Activated effector memory CD4-positive, alpha-beta T cell treated with anti-CD3 and anti-CD28 coated beads, Interleukin-2, amount 50 U/mL, for 16 hours (primary cell): Measurements from ENCODE around the gene NSMF.

Experiments used
- DNase-seq: peaks from one replicate; pipeline ENCODE4 v3.0.0-alpha.2; 2020

Gene NSMF, protein sequence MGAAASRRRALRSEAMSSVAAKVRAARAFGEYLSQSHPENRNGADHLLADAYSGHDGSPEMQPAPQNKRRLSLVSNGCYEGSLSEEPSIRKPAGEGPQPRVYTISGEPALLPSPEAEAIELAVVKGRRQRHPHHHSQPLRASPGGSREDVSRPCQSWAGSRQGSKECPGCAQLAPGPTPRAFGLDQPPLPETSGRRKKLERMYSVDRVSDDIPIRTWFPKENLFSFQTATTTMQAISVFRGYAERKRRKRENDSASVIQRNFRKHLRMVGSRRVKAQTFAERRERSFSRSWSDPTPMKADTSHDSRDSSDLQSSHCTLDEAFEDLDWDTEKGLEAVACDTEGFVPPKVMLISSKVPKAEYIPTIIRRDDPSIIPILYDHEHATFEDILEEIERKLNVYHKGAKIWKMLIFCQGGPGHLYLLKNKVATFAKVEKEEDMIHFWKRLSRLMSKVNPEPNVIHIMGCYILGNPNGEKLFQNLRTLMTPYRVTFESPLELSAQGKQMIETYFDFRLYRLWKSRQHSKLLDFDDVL

DNA sequence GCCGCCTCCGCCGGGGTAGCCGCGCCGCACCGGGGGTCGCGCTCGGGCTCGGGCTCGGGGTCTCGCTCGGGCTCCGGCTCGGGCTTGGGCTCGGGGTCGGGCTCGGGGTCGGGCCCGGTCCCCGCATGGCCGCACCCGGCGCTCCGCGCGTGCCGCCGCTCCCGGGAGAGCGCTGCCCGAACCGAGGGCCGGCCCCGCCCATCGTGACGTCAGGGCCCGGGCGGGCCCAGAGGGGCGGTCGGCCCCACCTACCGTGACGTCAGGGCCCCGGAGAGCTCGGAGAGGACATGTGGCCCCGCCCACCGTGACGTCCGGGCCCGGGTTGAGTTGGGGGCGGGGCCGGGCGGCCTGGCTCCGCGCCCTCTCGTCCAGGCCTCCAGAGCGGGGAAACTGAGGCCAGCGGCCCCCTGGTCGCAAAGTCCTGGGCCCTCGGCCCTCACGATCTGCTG is at the start of gene NSMF:
TSS of gene NSMF (minus strand) at position 183 of the 449 bp plus-strand sequence. CDS start 232 bp downstream, outside the sequence.
- DNase-seq, result peak; percentile 98

DNA sequence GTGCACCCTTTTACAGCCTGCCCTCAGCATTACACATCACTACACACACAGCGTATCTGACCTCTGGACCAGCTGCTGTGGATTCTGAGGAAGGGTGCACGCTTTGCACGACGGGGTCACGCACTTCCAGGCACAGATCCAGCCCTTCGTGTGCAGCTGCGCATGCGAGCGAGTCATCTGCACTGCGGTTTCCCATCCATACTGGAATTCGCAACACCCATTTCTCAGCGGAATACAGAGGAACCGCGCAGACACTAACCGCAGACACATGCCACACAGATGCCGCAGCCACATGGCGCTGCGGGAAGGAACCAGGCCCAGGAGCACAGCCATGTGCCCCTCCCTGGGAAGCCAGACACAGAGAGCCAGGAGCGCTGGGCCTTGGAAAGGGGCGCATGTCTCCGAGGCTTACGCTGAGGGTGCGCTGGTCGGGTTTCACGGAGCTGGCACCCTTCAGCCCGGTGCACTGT is 47.6 kb upstream of the NSMF start:
- DNase-seq, result no peak

DNA sequence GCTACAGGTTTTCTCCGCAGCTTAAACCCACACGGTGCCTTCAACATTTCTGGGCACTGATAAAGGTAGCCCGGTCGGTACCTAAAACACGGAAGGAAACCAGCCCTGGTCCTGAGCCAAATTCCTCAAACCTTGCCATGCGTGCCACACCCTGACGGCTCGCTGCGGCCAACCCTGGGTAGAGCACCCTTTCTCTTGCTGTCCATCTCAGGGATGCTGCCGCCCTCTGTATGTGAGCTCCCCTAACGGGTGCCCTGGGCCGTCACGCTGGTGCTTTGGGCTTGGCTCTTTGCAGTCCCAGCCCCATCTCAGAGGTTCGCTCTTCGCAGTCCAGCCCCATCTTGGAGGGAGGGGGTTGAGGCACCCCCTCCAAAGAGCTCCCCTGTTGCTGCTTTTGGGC is 47.1 kb upstream of the NSMF start:
- no peak for DNase-seq

DNA sequence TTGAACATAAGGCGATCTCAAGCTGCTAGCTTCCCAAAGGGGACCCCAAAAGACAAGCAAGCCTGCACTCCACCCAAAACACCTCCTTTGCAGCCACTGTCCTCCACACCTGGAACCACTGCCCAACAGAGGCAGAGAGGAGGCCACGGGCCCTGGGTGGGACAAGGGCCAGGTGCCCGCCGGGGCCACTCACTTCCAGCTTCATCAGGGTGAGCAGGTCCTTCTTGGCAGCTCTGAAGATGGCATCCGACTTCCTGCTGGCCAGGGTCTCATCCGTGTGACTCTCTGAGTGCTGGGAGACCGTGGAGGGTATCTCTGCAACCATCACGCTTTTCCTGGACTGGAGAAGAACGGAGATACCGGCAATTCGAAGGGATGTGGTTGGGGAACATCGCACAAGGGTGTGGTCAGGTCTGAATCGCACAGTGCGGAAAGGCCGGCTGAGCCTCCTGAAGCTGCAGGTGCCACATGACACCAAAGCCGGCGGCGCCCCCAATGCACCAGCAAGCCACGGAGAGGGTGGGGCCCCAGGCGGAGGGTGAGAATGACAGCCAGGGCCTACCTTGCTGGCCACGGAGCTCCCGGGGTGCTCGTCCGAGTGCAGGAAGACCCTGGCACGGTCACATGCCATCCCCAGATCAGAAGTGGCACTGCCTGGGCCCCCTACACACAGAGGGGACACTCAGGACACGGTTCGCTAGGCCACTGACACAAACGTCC is 46.4 kb upstream of the NSMF start:
- DNase-seq, result no peak

DNA sequence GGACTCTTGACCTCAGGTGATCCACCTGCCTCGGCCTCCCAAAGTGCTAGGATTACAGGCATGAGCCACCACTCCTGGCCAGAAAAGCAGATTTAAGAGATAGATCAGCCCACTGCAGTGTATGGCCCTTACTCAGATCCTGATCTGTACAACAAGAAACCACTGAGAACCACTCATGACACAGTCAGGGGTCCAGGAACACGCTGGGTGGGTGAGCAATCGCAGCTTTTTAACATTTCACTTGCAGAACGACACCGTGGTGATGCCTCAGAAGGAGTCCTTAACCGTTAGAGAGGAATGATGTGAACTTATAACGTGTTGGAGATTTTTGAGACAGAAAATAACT is 45.3 kb upstream of the NSMF start:
- DNase-seq, result no peak

DNA sequence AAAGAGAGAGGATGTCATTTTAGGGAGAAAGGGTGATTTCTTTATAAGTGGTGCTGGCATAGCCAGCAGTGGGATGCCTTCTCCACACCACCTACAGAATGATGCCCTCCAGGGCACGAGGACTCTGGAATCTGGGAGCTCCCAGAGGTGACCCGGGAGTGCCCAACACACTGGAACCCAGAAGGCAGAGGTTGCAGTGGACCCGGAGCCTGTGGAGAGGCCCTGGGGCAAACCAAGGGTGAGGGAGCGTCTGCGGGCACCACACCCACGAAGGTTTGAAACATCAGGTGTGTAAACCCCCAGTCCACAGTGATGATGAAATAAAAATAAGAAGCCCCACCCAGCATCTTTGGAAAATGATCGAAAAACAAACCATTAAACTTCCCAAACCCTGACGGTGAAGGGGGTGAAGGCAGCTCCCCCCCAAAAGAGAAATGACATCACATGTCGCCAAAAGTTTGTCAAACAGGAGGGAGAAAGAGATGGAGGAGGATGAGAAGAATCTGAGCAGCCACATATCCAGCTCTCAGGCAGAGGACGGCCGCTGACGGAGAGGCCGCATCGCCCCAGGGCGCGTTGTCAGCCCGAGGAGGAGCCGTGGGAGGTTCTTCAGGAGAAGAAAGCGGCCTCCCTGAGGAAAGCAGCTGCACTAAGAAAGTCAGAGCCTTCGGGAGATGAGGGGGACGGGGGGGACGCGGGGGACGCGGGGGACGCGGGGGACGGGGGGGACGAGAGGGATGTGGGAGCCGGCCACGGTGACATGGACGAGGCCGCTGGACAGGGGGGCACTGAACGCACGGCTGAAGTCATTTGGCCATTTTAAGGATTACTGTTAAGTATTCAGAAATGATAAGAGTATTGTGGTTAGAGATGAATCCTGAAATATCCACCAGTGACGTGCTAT is 43.1 kb upstream of the NSMF start:
- no peak for DNase-seq

DNA sequence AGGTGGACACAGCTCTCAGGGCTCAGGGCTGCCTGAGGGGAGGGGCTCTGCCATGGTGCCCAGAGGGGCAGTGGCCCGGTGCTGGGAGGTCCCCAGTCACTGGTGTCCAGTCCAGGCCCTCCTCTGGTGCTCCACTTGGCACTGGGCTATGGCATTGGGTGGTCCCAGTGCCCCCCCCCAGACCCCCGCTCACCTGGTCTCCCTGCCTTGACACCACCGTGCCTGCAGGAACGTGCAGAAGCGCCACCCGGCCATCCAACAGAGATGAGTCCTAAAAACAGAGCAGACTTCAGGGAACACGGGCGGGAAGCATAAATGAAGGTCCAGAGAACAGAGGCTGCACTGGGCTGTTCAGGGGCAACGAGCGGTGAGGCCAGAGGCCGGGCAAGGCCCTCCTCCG is 42.3 kb upstream of the NSMF start:
- no peak for DNase-seq

DNA sequence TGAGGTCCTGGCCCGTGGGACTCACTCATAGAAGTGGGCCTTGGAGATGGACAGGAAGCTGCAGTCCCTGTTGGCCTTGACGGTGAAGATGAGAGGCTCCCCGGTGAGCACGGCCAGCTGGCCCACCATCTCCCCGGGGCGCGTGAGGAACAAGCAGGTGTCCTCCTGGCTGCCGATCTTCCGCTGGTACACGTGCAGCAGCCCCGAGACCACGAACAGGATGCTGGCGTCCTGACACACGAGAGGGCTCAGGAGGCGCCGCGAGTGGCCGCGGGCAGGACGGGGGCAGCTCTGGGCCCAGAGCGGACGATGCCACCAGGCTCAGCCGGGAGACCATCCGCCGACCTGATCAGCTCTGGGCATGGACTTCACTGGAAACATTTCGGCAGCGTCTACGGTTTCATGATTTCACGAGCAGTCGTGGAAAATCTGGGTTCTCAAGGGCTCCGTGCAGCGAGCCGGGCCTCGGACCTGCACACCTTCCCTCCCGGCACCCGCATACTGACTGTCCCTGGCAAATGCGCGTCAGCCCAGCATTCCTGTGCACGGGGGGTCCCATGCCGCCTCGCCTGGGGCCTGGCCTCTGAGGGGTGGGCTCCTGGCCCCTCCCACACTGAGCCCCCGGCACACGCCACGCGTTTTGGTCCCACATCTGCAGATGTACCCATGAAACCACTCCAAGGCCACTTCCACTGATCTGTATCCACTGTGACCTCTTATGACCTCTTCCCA is 41.7 kb upstream of the NSMF start:
- DNase-seq, result no peak

DNA sequence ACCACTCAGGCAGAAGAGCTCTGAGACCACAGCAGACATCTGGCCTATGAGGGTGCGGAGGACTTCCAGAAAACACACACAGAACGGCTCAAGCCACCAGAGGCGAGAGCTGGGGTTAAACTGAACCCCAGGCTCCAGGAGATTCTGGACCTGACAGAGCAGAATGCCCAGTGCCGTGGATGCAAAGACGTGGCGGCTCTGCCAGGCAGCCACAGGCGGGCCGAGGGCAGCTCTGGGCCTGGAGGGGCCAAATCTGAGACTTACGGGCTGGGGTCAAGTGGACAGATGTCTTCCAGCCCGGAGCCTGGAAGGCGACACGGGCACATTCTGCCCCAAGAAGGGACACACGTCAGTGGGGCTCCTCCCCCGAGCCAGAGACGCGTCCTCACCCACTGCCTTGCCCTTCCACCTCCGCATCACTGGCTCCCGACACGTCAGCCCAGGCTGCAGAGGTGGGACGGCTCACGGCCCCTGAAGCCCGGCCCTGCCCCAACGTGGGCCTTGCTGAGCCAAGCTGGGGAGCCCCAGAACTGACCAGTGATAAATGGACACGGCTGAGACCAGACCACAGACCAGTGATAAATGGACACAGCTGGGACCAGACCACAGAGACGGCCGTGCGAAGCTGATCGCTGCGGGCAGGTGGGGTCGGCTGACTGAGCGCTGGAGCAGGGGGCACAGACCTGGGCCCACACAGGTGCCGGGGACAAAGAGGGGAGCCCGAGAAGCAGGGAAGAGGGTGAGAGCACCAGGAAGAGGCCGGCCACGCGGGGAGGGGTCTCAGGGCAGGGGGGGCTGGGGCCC is 40.9 kb upstream of the NSMF start:
- DNase-seq, result no peak

DNA sequence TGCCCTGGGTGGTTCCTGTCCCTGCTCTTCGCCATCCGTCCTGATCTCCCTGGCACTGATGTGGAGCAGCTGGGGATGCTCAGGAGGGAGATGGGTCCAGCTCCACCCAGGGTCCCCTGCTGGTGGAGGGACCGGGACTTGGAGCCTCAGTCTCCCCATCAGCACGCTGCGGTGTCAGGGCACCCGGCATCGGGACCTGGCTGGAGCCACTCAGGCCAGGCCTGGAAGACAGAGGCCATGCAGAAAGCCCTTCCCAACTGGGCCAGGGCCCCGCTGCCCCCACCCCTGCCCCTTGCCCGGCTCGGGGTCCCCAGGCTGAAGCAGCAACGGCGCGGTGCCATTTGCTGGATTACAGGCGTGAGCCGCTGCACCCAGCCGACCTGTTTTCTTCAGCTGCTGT is 40.3 kb upstream of the NSMF start:
- no peak for DNase-seq

DNA sequence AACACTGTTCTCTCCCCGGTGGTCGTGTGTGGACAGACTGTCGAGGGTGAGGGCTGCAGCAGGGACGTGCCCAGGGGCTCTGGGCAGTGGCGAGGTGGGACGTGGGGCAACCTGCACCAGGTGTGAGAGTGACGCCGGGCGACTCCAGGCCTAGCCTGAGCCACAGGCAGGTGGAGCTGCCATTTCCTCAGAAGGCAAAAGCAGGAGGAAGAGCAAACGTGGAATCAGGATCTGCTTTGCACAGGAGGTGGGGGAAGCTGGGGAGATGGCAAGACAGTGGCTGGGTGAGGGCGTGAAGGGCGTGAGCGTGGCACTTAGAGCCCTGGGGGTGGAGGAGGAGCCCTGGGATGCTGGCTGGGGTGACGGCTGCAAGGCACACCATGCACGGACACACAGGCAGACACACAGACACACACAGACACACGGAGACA is 39.6 kb upstream of the NSMF start:
- DNase-seq, result no peak

DNA sequence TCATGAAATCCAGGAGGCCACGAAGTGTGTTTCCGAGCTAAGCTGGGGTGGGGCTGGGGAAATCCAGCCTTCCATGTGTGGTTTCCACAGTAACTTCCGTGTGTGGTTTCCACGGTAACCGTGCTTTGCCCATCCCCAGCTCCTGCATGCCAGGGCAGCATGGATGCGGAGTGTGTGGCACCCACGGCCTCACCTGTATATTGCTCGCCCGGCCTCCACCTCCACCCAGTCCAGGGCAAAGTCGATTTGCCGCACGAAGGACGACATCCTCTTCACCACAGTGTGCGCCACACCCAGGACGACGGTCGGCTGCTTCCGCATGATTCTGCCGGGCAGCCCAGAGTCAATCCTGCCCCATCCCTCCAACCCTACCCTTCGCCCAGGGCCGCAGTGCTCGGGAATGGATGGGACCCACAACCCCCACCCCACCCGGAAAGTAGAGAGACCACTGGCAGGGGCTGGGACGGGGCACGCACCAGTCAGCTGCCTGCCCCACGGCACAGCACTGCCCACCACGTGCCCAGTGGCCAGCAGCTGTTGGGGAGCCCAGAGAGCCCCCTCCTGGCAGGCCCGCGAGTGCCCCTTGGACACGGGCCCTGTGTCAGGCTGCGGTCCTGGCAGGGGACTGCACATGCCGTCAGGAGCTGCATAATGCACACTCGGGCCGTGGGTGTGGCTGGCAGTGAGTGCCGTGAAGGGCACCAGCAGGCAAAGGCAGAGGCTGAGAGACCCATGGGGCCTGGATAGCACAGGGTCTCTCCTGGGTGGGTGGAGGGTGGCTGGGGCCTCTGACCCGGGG is 39.0 kb upstream of the NSMF start:
- no peak for DNase-seq

DNA sequence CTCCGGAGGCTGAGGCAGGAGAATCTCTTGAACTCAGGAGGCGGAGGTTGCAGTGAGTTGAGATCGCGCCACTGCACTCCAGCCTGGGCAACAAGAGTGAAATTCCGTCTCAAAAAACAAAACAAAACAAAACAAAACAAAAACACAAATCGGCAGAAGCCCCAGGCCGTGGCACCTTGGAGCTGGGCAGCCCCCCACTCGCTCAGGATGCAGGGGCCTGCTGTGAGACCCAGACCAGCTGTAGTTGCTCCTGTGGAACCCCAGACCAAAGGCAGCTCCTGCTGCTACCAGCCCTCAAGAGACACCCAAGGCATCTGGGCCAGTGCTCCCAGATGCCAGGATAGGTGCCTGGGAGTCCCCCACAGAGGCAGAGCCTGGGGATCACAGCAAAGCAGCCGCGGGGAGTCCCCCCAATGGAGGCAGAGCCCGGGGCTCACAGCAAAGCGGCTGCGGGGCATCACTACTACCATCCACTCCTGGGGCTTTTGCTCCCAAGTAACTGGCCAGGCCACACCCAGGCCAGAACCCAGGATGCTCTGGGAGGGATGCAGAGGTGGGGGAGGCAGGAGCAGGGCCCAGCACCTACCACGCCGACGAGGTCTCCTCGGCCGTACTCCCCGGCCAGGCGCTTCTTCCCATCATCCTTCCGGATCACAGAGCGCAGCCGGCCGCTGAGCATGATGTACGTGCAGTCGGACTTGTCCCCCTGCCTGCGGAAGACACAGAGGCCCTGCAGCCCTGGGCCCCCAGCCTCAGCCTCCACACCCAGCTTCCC is 37.7 kb upstream of the NSMF start:
- DNase-seq, result no peak

DNA sequence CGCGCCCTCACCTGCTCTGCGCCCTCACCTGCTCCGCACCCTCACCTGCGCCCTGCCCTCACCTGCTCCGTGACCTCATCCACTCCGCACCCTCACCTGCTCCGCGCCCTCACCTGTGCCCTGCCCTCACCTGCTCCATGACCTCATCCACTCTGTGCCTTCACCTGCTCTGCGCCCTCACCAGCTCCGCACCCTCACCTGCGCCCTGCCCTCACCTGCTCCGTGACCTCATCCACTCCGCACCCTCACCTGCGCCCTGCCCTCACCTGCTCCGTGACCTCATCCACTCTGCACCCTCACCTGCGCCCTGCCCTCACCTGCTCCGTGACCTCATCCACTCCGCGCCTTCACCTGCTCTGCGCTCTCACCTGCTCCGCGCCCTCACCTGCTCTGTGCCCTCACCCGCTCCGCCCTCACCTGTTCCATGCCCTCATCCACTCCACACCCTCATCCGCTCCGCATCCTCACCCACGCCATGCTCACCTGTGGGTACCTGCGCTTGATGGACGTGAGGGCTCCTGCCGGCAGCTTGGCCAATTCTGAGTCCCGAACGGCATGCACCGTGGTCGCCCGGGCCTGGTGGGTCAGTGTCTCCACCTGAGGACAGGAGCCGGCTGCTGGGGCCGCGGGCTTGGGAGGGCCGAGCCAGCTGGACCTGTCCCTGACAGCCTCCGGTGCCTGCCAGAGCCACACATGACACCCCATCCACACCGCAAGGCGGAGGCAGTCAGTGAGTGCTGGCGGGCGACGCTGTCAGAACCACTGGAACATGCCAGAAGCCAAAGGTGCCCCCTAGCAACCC is 35.6 kb upstream of the NSMF start:
- no peak for DNase-seq

DNA sequence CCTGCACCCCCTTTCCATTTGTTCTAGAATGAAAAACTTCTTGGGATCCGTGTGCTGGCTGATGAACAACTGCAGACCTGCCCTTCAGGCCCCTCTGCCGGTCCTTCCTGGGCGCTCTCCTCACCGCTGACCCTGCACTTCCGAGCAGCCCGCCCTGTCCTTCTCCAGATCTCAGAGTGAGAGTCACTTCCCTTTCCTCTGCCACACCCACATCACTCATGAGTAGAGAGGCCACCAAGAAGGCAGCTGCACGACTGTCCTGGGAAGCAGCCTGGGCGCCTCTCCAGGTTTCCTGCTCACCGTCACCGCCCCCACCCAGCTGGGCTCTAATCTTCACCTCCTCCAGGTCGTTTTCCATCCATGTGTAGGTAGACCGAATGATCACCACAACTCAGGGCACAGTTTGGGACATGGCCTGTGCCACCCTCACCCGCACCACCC is 35.0 kb upstream of the NSMF start:
- DNase-seq, result no peak

DNA sequence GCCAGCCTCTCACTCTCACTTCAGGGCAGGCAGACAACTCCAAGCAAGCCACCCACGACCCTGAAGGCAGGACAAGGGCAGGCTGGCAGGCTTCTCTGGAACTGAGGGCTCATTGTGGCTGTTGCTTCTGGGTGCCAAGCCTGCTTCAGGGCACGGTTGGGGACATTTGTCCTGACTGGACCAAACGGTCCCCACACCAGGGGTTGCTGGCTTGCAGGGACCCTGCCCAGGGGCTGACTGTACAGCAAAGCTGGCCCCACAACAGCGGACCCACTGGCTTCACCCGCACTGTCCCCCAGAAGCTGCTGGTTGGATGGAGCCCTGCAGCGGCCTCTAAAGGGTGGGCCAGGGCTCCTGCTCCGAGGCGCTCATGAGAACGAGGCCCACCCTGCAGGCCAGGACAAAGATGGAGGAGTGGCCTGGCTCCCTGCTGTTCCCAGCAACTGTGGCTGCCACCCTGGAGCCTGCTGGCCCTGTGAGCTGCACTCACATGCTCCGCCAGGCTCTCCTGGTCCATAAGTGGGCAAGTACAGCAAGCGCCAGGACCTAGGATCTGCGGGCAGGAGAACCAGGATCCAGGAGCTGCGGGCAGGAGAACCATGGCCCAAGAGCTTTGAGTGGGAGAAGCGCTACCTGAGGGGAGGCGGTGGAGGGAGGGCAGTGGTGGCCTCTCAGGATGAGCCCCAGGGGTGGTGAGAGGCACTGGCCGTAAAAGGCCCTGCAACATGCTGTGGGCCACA is 34.4 kb upstream of the NSMF start:
- DNase-seq, result no peak

DNA sequence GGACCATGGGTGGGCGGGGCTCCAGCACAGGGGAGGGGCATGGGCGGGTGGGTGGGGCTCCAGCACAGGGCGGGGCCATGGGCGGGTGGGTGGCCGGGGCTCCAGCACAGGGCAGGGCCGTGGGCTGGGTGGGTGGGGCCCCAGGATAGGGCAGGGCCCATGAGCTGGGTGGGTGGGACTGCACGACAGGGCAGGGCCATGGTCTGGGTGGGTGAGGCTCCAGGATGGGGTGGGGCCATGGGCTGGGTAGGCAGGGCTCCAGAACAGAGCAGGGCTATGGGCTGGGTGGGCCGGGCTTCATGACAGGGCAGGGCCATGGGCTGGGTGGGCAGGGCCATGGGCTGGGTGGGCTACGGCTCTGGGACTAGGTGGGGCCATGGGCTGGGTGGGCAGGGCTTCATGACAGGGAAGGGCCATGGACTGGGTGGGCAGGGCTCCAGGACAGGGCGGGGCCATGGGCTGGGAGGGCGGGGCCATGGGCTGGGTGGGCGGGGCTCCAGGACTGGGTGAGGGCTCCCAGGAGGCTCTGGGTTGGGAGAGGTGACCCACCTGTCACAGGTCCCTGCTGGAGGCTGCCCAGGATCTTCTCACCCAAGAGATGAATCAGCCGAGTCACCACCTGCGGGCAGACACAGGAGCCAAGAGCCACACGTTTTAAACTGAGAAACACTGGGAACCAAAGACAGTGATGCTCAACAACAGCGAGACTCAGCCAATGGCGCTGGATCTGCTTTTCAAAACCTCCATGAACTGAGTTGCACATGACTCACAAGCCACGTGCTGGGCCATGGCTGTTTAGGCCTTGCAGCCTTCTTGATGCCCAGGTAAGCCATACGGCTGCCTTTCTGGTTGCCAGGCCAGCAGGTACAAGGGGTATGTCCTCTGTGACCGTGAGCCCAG is 33.6 kb upstream of the NSMF start:
- DNase-seq, result no peak
